COLO829 (cell line): ENCODE data around the gene ERC2.

Experiments
- DNase-seq: peaks from one replicate; pipeline ENCODE4 v3.0.0; 2012; ENCODE audit warnings: low spot score

ERC2 gene

GRCh38 chr3:55490276-55490913 is 977.9 kb downstream of the ERC2 start:
- DNase-seq, result no peak

GRCh38 chr3:55489798-55490132 is 978.5 kb downstream of the ERC2 start:
- DNase-seq, result no peak

GRCh38 chr3:55488398-55489055 is 979.7 kb downstream of the ERC2 start:
- peak; percentile 58 for DNase-seq

GRCh38 chr3:55487381-55488241 is 980.7 kb downstream of the ERC2 start:
- no peak for DNase-seq

- no peak for DNase-seq
Observed at GRCh38 chr3:55486857-55487380, 981.3 kb downstream of the ERC2 start, which contains the start of gene WNT5A. Gene WNT5A (minus strand): TSS chr3:55487306. CDS start chr3:55486985, 321 bp downstream.

- DNase-seq, result no peak
Observed at GRCh38 chr3:55486101-55486856, 982.0 kb downstream of the ERC2 start.

- DNase-seq, result peak; percentile 64
Observed at GRCh38 chr3:55484801-55485791, 983.2 kb downstream of the ERC2 start.

GRCh38 chr3:55484191-55484689 is 984.0 kb downstream of the ERC2 start:
- DNase-seq, result no peak

GRCh38 chr3:55483196-55484095 is 984.8 kb downstream of the ERC2 start:
- DNase-seq, result no peak

- no peak for DNase-seq
Observed at GRCh38 chr3:55482496-55483195, 985.6 kb downstream of the ERC2 start.

- no peak for DNase-seq
Observed at GRCh38 chr3:55481744-55482495, 986.3 kb downstream of the ERC2 start.

GRCh38 chr3:55480911-55481743 is 987.1 kb downstream of the ERC2 start:
- no peak for DNase-seq

- DNase-seq, result no peak
Observed at GRCh38 chr3:55477306-55478303, 990.7 kb downstream of the ERC2 start.

- peak; percentile 77 for DNase-seq
Observed at GRCh38 chr3:55476515-55476914, 991.8 kb downstream of the ERC2 start.

- DNase-seq, result no peak
Observed at GRCh38 chr3:55474213-55474632, 994.0 kb downstream of the ERC2 start.

GRCh38 chr3:55473788-55474187 is 994.5 kb downstream of the ERC2 start:
- no peak for DNase-seq
